HG03060 (cell line): Measurements from ENCODE around the gene ZBTB34.
A peak's percentile ranks its signal among the peaks of the same experiment; 100 is the strongest.

Experiments used
- ATAC-seq: cut with Tn5 transposase; IDR thresholded peaks from one replicate; pipeline ENCODE4 v1.9.1; 2021; ENCODE audit warnings: low read depth, moderate number of reproducible peaks; ENCODE audit not compliant: unreplicated experiment

The ZBTB34 gene

GRCh38 chr9:126875756-126876510, 15.5 kb downstream of the ZBTB34 start:
- ATAC-seq: no peak

GRCh38 chr9:126876531-126876930, 16.1 kb downstream of the ZBTB34 start:
- no peak for ATAC-seq

GRCh38 chr9:126877418-126877817, 17.0 kb downstream of the ZBTB34 start:
- no peak for ATAC-seq

- no peak for ATAC-seq
Observed at GRCh38 chr9:126879288-126879687, 18.8 kb downstream of the ZBTB34 start.

GRCh38 chr9:126880226-126880946, 19.9 kb downstream of the ZBTB34 start:
- ATAC-seq: no peak

- ATAC-seq: no peak
Observed at GRCh38 chr9:126880947-126881332, 20.5 kb downstream of the ZBTB34 start.

- ATAC-seq: no peak
Observed at GRCh38 chr9:126882746-126883145, 22.3 kb downstream of the ZBTB34 start.

GRCh38 chr9:126883636-126884035, 23.2 kb downstream of the ZBTB34 start:
- no peak for ATAC-seq

- ATAC-seq: no peak
Observed at GRCh38 chr9:126885131-126885641, 24.7 kb downstream of the ZBTB34 start.

GRCh38 chr9:126886034-126886822, 25.8 kb downstream of the ZBTB34 start:
- no peak for ATAC-seq

GRCh38 chr9:126886897-126887296, 26.5 kb downstream of the ZBTB34 start:
- no peak for ATAC-seq

- no peak for ATAC-seq
Observed at GRCh38 chr9:126891676-126892075, 31.2 kb downstream of the ZBTB34 start.

GRCh38 chr9:126893079-126893478, 32.6 kb downstream of the ZBTB34 start:
- ATAC-seq: no peak

GRCh38 chr9:126894052-126894603, 33.7 kb downstream of the ZBTB34 start:
- no peak for ATAC-seq

- no peak for ATAC-seq
Observed at GRCh38 chr9:126902210-126902609, 41.8 kb downstream of the ZBTB34 start.

GRCh38 chr9:126904586-126904985, 44.1 kb downstream of the ZBTB34 start:
- no peak for ATAC-seq

GRCh38 chr9:126906091-126906490, 45.7 kb downstream of the ZBTB34 start:
- no peak for ATAC-seq

GRCh38 chr9:126907058-126907457, 46.6 kb downstream of the ZBTB34 start:
- no peak for ATAC-seq

- ATAC-seq: peak; percentile 90
Observed at GRCh38 chr9:126914458-126915280, 54.2 kb downstream of the ZBTB34 start, which contains the start of gene RALGPS1. TSS of gene RALGPS1 (plus strand) at chr9:126914782. CDS start at chr9:126962290, 47,508 bp downstream.
